HFFc6 (cell line): ENCODE measurements around the gene TOR1AIP2. TPM values are rescaled to one million over a fixed set of nuclear protein-coding genes. Genes with fewer than 3 reads are reported as not detected.
A peak's percentile ranks its signal among the peaks of the same experiment; 100 is the strongest.
"Not testable (repeated sequence)": the region's sequence is repeated elsewhere in the genome, so short reads cannot be mapped to it uniquely, and the experiment has no call there.

Experiments
- DNase-seq: peaks from one replicate; pipeline ENCODE4 v3.0.0-alpha.2; 2018
- H3K27ac Mint-ChIP-seq: 2 replicates; pipeline ENCODE4 v1.8.0; 2020; ENCODE audit warnings: mild to moderate bottlenecking, mixed read lengths
- H3K27me3 Mint-ChIP-seq: 2 replicates; pipeline ENCODE4 v1.8.0; 2021; ENCODE audit warnings: mild to moderate bottlenecking, moderate library complexity, mixed read lengths; ENCODE audit not compliant: insufficient read depth
- H3K36me3 Mint-ChIP-seq: 2 replicates; pipeline ENCODE4 v1.8.0; 2021; ENCODE audit warnings: low read depth, mixed read lengths
- H3K4me1 Mint-ChIP-seq: 2 replicates; pipeline ENCODE4 v1.8.0; 2020; ENCODE audit warnings: low read depth, mixed read lengths
- H3K4me3 Mint-ChIP-seq: 2 replicates; pipeline ENCODE4 v1.8.0; 2020; ENCODE audit warnings: mild to moderate bottlenecking, moderate library complexity, mixed read lengths
- H3K9me3 Mint-ChIP-seq: 2 replicates; pipeline ENCODE4 v1.8.0; 2020; ENCODE audit warnings: mild to moderate bottlenecking, mixed read lengths
- CTCF ChIP-seq: fragments of 200-600 bp; sonication (generic); IDR thresholded peaks from 2 replicates; pipeline ENCODE4 v1.5.0; 2021; ENCODE audit warnings: antibody characterized with exemption, mild to moderate bottlenecking
- total RNA-seq, 6 experiments: library from RNA; stranded (reverse); fragmentation: NEBNext Ultra II Directional; extraction: Animal tissue kit (Norgen Biotek cat#: 25700); gene quantifications; 2 replicates in 1 of 6; 3 replicates in 5 of 6; pipeline ENCODE4 v1.2.3, GENCODE V29; 2021

TOR1AIP2 gene
- total RNA-seq, 6 experiments from 2014 or later: 89.7 to 127 (median 108) TPM

GRCh38 chr1:179866616-179867015 is 11.0 kb downstream of the TOR1AIP2 start:
- Mint-ChIP-seq H3K27ac (peak overlapping the region; percentile 24; the same call in 1 of the 2 replicates), H3K9me3 (no peaks in the 10 kb centered on the region), H3K36me3 (peaks cover 21% of the 10 kb centered on the region), H3K27me3 (no peaks in the 10 kb centered on the region), H3K4me1 (peaks cover 29% of the 10 kb centered on the region), H3K4me3 (no peak overlapping the region; the same call in 1 of the 2 replicates)
- peak; percentile 13 for DNase-seq
- TF ChIP-seq CTCF: no peak

GRCh38 chr1:179865377-179865776 is 12.2 kb downstream of the TOR1AIP2 start:
- no peak for TF ChIP-seq CTCF
- H3K36me3 Mint-ChIP-seq: peaks cover 23% of the 10 kb centered on the region
- no peaks in the 10 kb centered on the region for H3K27me3 Mint-ChIP-seq
- no peak overlapping the region for H3K4me3 Mint-ChIP-seq
- peaks cover 29% of the 10 kb centered on the region for H3K4me1 Mint-ChIP-seq
- DNase-seq: no peak
- no peaks in the 10 kb centered on the region for H3K9me3 Mint-ChIP-seq
- no peak overlapping the region for H3K27ac Mint-ChIP-seq

- peaks cover 2% of the 10 kb centered on the region; the same call in 1 of the 2 replicates for H3K4me1 Mint-ChIP-seq
- H3K4me3 Mint-ChIP-seq: no peak overlapping the region
- peaks cover 34% of the 10 kb centered on the region for H3K36me3 Mint-ChIP-seq
- H3K27ac Mint-ChIP-seq: no peak overlapping the region; the same call in 1 of the 2 replicates
- no peak for TF ChIP-seq CTCF
- no peaks in the 10 kb centered on the region for H3K9me3 Mint-ChIP-seq
- no peak for DNase-seq
- no peaks in the 10 kb centered on the region for H3K27me3 Mint-ChIP-seq
Measured at GRCh38 chr1:179860652-179861051, 17.0 kb downstream of the TOR1AIP2 start.

- Mint-ChIP-seq H3K9me3 (no peaks in the 10 kb centered on the region), H3K27me3 (no peaks in the 10 kb centered on the region), H3K4me3 (no peak overlapping the region), H3K36me3 (peaks cover 19% of the 10 kb centered on the region), H3K4me1 (no peaks in the 10 kb centered on the region), H3K27ac (no peak overlapping the region; the same call in 1 of the 2 replicates)
- DNase-seq: no peak
- TF ChIP-seq CTCF: no peak
Measured at GRCh38 chr1:179857009-179857408, 20.6 kb downstream of the TOR1AIP2 start.

- H3K27me3 Mint-ChIP-seq: no peaks in the 10 kb centered on the region
- TF ChIP-seq CTCF: no peak
- H3K27ac Mint-ChIP-seq: no peak overlapping the region
- H3K4me1 Mint-ChIP-seq: no peaks in the 10 kb centered on the region
- H3K4me3 Mint-ChIP-seq: no peak overlapping the region
- H3K9me3 Mint-ChIP-seq: no peaks in the 10 kb centered on the region
- no peak for DNase-seq
- H3K36me3 Mint-ChIP-seq: peaks cover 19% of the 10 kb centered on the region
Measured at GRCh38 chr1:179856296-179856695, 21.3 kb downstream of the TOR1AIP2 start.

GRCh38 chr1:179855831-179856230 is 21.8 kb downstream of the TOR1AIP2 start:
- not testable (repeated sequence) for H3K27ac Mint-ChIP-seq, H3K27me3 Mint-ChIP-seq, H3K4me1 Mint-ChIP-seq, H3K4me3 Mint-ChIP-seq, DNase-seq, H3K9me3 Mint-ChIP-seq
- H3K36me3 Mint-ChIP-seq: peaks cover 23% of the 10 kb centered on the region
